HG02759 (cell line): Measurements from ENCODE around the gene SH3TC2.
A peak's percentile ranks its signal among the peaks of the same experiment; 100 is the strongest.

Experiments
- ATAC-seq: cut with Tn5 transposase; IDR thresholded peaks from one replicate; pipeline ENCODE4 v1.9.1; 2021; ENCODE audit warnings: mild to moderate bottlenecking, moderate library complexity; ENCODE audit not compliant: unreplicated experiment

Gene SH3TC2

DNA sequence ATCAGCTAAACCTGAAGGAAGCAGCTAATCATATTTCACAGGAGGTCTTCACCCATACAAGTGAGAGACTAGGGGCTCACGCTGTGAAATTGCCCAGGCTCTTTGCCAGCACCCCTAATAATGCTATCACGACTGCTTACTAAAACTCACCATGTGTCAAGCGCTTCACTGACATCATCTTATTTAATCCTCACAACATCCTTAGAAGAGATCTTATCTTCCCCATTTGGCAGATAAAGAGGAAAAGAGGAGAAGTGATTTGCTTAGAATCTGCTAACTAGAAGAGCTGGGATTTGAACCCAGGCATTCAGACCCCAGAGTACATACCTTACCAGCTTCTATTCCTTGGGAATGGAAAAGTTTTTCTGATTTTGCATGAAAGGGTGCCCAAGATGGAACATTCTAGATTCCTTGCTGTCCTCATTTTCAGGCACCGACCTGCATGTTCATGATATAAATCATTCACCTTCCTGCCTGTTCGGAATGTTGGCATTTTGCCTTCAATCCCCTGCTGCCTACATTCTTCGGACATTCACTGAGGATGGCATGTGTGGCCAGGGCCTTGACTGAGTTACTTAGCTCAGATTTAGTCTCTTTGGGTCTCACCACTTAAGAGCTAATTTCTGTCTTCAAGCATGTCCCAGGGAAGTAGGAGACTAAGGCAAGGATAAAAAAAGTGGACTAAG lies 88.1 kb downstream of the SH3TC2 start:
- ATAC-seq, result no peak

DNA sequence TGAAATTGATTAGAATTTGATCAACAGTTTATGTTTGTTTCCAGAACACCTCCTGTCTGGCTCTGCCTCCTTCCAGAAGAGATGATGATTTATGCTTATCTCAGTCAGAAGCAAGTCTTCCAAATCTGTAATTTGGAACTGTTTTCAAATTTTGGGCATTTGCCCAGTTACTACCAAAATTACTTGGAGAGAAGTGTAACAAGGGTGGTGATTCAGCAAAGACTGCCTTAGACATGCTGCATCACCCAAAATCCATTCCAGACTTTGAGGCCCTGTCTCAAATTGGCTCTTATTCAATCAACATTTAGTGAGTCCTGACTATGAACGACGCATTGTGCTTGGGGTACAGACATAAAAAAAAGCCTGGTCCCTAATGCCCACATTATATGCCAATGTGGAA lies 89.4 kb downstream of the SH3TC2 start:
- no peak for ATAC-seq

DNA sequence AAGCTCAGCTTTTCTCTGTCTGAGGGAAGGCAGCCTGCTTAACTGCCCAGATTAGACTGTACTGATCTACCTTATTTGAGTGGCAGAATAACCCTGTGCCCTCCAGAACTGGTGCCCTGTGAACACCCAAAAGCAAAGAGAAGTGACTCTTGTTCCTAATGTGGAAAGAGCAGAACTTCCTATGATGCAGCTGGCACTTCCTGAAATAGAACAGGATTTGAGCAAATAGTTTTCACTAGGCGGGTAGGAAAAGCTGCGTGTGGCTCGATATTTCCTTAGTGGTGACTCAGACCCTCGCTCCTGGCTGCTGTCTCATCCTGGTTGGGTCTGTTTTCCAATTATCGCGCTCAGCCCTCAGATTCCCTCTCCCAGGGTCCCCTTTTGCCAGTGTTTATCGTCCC lies 89.9 kb downstream of the SH3TC2 start:
- no peak for ATAC-seq

DNA sequence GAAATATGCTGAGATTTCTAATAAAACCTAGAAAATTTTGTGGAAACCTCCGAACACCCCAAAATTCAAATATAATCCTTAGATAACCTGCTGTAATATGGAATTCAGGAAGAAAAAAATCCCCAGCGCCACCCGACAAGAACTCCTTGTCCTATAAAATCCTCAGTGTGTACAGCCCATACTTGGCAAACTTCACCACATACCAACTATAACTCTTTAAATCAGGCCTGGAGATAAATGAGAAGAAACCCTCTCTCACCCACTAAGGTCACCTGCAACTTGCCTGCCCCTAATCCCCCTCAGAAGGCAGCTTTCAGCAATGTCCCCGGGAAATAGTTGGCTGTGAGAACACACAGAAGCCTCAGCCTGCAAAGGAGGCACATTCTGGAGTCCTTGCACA lies 90.5 kb downstream of the SH3TC2 start:
- ATAC-seq, result no peak

DNA sequence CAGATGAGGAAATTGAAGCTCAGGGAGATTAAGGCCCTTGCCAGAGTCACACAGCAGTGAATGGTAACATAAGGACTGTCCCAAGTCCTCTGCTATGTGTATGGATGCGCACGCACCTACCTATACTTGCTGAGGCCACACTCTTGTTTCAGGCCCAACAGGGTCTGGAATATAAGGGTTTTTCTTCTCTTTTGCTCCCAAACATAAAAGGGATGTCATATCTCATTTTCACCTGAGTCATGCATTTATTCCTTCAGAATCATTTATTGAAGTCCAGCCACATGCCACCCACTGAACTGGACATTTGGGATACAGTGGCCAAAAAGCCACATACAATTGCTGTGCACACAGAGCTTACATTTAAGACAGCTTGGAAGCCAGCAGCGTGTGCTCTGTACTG lies 92.0 kb downstream of the SH3TC2 start:
- no peak for ATAC-seq

DNA sequence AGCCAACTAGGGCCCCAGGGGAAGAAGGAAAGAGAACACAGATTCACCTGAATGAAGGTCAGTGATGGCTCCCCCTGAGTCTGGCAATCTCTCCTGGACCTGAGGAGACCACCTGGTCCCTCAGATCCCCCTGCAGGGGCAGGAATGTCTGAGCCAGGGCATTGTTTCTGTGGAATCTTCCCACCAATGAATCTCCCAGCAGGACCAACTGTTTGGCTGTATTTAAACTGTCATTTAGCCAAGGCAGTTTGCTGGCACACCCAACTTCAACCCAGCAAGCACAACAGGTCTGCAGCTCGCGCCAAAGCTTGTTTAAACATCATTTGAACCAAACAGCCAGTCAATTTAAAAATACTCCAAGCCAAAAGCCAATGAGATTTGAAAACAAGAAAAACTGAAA lies 92.6 kb downstream of the SH3TC2 start:
- ATAC-seq, result no peak

DNA sequence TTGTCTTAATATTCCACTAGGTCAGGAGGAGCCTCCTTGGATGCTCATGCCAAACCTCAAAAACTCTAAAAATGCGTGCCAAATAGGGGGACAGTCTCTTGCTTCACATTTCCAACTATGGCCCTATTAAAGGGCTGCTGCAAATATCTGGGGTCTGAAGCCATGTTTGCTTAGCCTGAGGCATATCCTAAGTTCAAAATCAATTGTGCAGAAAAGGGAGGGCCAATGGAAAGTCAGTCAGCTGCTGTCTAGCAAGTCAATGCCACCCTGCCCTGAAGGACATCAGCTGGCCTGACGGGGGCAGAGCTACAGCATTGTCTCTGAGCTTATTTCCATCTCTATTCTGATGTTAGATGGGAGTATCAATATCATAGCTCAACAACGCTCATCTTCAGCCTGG lies 93.6 kb downstream of the SH3TC2 start:
- no peak for ATAC-seq

DNA sequence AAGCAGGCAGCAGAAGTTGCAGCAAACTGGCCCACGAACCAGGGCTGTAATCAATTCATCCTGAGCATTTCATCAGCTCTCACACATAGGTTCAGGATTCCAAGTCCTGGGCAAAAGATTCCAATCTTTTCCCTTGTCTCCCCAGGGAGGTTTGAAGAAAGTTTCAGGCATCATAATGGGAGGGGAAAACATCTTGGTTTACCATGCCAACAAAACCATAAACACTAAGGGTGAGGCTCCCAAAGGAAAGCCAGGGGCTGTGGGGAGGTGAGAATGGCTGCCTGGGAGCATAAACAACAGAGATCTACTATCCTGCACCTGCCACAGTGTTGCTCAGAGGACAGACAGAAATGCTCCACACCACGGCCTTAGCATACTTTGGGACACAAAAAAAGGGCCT lies 94.6 kb downstream of the SH3TC2 start:
- no peak for ATAC-seq

DNA sequence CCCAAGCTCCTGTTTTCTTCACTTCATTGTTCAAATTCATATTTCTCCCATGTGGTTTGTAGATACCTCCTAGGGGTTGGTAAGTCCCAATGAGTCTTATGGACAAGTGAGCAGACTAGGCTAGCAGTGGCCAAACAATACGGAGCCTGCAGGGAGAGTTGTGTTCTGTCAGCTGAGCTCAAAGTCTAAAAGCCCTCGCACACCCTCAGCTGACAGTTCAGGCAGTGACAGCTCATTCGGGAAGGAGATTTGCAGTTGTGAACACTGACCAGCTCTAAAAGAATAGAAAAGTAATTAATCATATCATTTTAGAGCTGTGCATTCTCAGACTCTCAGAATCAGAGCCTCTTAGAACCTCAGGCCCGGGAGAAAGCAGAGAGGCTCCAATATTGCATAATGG lies 95.1 kb downstream of the SH3TC2 start:
- ATAC-seq, result no peak

DNA sequence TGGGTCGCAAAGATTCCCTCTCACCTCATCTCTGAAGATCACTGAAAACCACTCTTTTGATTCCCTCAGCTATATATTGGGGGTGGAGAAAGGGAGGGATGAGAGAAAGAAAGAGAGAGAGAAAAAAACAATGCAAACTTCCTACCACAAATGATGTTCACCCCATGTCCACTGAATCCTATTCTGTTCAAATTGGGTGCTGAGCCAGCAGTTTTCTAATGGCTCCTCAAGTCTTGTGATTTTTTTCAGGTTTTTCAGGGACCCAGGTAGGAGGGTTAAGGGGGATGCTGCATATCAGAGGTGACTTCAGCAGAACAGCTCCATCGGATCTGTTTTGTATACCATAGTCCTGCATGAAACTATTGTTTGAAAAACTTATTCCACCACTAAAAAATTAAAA lies 95.9 kb downstream of the SH3TC2 start:
- no peak for ATAC-seq

DNA sequence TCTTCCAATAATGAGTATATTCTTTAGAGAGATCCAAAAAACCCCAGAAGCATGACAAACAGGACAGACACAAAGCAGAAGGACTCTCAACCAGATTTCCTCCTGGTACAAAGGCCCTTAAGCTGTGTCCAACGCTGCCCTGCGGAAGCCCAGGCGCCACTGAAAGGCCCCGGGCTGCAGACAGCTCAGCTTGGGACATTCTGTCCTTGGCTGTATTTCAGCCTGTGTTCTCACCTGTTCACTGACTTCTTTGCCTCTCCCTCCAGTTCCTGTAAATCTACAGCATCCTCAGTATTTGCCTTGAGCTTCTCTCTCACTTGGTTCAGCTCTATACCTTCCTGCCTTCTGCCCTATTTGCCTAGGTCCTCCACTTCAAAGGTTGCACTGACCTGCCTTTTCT lies 96.5 kb downstream of the SH3TC2 start:
- ATAC-seq, result no peak

DNA sequence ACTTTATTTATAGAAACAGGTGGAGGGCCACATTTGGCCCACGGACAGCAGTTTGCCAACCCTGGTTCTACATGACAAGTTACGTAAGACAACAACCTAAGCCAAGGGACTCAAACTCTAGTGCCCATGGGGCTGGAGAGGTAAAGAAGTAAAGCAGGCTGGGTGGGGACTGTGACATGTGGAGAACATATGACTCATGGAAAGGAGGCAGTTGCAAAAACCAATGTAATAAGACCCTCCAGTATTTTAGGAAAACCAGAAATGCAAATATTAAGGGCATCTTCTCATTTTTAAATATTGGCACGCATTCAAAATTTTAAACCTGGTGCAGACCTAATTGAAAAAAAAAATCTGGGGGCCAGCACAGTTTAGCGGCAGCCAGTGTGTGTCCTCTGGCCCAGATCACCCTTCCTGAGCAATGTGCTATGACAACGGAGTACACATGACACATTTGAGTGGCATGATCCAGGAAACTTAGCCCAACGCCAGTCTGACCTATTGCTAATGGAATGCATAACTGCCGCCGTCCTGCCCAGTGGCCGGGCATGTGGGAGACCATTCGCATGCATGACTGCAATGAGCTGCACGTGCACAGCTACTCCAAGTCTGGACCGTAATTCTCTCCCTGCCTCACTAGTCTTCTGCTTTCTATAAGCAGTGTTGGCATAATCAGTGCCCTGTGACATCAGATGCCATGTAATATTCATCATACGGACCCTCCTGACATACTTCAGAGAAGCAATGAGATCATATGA lies 97.2 kb downstream of the SH3TC2 start:
- no peak for ATAC-seq

DNA sequence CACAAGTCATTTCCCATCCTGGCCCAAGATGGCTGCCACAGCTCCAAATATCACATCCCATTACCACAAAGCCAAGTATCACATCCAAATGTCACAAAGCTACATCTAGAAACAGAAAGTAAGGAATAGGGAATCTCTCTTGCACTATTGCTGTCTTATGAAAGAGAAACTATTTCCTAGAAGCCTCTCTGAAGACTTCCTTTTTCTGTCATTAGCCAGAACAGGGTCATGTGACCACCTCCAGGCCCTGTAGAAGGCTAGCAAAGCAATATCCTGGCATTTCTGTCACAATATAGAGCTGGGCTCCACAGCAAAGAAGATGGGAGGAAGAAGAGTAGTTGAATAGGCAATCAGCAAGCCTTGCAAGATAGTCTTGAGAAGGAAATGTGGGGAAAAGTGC lies 99.2 kb downstream of the SH3TC2 start:
- peak; percentile 74 for ATAC-seq

DNA sequence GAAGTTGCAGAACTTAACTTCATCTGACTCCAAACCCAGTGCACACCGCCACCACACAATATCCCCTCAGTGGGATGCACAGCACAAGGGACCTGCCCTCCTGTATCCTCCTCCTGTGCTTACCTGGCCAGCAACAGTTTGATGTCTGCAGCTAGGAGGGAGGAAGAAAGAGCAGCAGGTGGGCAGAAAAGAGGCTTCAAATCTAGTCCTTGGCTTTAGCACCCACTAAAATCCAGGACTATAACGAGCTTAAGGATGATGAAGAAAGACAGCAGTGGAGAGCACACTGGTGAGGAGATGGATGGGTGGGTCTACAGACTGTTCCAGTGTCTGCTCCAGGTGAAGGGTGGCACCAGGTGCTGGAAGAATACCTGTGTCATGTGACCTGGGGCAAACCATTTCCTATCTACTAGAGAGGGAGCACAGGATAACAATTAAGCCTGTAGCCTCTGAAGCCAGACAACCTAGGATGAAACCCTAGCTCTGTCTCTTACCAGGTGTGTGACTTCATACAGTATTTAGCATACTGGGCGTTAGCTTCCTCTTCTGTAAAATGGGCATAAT lies 100.0 kb downstream of the SH3TC2 start:
- no peak for ATAC-seq

DNA sequence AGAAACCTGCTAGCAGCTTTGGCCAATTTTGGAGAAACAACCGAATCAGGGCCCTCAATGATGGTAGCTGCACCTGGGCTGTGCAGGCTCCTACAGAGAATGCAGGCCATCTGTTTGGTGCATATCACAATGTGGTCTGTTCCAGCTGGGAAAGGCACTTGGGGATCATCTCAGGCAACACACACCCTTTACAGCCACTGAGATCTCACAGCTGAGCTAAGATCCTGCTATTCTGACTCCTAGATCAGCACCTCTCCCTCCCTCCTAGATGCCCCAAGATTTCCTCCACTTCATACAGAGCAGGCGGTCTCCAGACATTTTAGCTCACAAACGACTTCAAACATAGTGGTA lies 100.7 kb downstream of the SH3TC2 start:
- ATAC-seq, result no peak

DNA sequence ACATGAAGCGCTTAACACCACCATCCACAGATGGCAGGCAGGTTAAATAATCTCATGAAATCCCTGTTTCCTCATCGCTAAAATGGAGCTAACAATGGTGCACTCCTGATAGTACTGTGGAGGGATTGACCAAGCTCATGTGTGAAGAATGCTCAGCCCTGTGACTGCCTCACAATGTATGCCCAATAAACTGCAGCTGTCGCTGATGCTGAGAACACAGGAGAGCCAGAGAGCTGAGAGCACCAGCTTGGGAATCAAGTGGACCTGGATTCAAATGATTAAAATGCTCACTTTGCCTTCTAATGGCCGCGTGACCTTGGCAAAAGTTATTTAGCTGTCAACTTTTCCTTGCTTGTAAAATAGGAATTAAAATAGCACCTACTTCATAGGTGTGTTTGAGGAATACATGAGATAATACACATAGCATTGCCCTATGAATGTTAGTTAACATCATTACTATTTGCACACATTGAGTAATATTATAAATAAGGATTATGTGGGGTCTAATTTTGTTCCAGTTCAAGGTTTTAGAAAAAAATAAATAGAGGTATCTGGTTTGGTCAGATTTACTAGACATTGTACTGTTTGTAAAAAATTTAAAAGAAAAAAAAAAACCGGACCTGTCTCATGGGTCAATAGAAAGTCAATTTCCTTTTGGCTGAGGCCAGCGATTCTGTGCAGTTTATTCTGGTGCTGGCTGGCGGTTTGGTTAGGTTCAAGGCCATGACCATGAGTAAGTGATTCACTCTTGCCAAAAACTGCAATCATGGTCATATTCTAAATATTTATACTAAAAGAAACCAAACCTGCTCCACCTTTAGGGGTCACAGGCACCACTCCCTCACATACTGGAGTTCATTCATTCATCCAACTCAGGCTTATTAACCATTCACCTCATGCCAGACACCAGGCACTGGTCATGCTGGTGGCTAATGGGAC lies 101.3 kb downstream of the SH3TC2 start:
- ATAC-seq, result no peak

DNA sequence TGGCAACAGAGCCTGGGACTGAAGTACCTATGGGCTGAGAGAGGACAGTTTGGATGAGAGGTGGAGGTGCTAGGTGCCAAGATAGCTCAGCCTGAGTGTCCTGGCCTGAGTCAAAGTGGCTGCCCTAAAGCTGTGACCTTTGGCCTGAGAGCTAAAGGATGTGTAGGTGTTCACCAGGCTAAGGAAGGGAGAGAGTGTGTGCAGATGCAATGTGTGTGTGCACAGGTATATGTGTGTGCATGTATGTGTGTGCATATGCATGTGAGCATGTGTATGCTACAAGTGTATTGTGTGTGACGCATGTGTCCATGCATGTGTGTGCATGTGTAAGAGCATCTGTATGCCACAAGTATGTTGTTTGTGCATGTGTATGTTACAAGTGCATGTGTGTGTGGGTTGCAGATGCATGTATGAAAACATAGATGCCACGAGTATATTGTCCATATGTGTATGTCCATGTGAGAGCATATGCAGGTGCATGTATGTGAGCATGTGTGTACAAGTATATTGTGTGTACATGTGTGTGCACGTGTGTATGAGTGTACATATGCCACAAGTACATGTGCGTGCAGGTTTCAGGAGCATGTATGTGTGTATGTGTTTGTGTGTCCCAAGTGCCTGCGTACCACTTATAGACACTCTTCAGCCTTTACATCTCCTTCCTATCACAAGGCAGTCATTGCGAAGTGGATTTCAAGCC lies 102.6 kb downstream of the SH3TC2 start:
- no peak for ATAC-seq

DNA sequence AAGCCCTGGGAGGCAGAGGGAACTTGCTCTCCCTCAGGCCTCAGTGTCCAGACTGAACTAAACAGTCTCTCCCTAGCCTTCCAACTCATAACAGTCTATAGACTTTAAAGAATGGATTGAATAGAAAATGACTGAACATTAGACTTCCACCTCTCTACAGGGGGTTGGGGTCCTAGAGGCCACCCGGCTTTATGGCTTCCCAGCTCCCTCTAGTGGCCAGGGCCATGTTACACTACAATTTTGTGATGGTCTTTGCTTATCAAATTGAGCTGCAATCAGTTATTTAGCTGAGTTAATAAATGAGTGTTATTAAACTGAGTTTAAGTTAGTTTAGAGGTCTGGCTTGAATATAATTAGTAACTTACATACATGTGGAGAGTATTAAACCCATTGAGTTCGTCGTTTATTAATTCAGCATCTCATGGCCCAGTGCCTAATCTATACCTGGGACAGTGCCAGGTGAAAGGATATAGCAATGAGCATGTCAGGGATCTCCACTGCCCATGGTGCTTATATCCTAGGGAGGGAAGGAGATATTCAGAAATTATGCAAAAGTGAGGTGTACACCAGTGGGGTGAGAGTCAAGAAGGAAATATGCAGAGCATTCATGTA lies 105.2 kb downstream of the SH3TC2 start:
- ATAC-seq, result peak; percentile 62

DNA sequence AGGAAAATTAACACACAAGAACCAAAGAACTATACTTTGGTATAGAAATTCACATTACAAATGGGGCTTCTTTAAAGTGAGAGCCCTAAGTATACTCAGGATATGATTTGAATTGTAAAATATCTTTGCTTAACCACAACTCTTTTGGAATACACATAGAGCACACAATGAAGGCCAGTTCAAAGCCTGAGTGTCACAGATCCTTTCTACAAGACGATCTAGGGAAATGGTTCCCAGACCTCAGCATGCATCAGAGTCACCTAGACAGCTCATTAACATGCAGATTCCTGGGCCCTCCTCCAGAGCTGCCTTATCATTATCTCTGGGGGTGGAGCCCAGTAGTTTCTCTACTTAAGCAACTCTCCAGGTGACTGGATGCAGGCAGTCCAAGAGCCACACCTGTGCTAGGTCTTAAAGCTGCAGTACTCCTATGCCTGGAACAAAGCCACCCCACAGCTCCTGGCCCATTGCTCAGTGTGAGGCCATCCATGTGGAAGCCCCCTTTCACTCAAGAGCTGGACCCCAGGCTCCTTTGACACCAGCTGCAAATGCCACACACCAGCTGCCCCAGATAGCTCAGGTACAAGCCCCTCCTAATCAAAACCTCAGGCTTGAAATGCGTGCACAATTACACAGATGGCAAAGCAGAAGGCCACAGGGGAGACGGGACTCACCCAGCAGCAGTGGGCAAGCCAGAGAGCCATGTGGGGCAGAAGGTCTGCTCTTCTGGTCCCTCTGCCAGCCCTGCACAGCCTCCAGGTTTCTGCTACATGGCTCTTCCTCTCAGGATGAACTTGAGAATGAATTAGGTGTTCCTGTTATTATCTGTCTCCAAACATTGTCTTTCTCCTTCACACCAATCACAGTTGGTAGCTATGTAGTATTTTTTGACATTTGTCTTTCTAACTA lies 106.1 kb downstream of the SH3TC2 start:
- no peak for ATAC-seq
